Rectal smooth muscle tissue (tissue), 1 donor: ENCODE measurements around the gene EXOC8.
A peak's percentile ranks its signal among the peaks of the same experiment; 100 is the strongest.

Experiments
- H3K27ac ChIP-seq: one replicate; pipeline ENCODE4 v1.7.0; 2013; ENCODE audit warnings: low read depth, low read length, inconsistent platforms
- H3K27me3 ChIP-seq: one replicate; pipeline ENCODE4 v1.7.0; 2013; ENCODE audit warnings: low read length; ENCODE audit not compliant: control insufficient read depth, insufficient read depth
- H3K36me3 ChIP-seq: one replicate; pipeline ENCODE4 v1.7.0; 2013; ENCODE audit warnings: low read length; ENCODE audit not compliant: control insufficient read depth, insufficient read depth
- H3K4me1 ChIP-seq: one replicate; pipeline ENCODE4 v1.7.0; 2013; ENCODE audit warnings: low read length; ENCODE audit not compliant: control insufficient read depth, insufficient read depth
- H3K4me3 ChIP-seq: one replicate; pipeline ENCODE4 v1.7.0; 2013; ENCODE audit warnings: low read length
- H3K9ac ChIP-seq: one replicate; pipeline ENCODE4 v1.7.0; 2013; ENCODE audit warnings: low read length

EXOC8 gene

DNA sequence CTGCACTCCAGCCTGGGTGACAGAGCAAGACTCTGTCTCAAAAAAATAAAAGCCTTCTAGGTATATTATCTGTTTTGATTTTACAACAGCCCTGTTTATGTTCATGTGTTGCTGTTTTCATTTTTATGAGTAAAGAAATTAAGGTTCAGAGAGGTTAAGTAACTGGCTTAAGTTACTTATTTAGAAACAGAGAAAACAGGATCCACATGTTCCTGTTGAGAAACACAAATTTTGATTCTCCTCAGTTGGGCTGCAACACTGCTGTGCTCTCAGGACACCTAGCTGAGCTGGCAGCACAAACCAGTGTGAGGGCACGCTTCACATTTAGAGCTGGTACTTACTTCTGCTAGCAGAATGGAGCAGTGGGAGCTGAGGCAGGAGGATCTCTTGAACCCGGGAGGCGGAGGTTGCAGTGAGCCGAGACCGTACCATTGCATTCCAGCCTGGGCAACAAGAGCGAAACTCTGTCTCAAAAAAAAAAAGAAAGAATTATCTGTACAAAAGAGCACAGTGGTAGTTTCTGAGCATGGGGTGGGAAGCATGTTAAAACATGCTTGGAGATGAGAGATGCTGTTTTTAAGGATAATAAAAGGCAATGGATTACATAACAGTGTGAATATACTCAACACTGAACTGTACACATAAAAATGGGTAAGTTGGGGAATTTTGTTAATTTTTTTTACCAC, 2.8 kb upstream of the EXOC8 start:
- Histone ChIP-seq H3K4me3 (no peak overlapping the region), H3K27ac (no peak overlapping the region), H3K4me1 (peaks cover 18% of the 10 kb centered on the region), H3K9ac (no peak overlapping the region), H3K27me3 (no peaks in the 10 kb centered on the region), H3K36me3 (peaks cover 2% of the 10 kb centered on the region)

DNA sequence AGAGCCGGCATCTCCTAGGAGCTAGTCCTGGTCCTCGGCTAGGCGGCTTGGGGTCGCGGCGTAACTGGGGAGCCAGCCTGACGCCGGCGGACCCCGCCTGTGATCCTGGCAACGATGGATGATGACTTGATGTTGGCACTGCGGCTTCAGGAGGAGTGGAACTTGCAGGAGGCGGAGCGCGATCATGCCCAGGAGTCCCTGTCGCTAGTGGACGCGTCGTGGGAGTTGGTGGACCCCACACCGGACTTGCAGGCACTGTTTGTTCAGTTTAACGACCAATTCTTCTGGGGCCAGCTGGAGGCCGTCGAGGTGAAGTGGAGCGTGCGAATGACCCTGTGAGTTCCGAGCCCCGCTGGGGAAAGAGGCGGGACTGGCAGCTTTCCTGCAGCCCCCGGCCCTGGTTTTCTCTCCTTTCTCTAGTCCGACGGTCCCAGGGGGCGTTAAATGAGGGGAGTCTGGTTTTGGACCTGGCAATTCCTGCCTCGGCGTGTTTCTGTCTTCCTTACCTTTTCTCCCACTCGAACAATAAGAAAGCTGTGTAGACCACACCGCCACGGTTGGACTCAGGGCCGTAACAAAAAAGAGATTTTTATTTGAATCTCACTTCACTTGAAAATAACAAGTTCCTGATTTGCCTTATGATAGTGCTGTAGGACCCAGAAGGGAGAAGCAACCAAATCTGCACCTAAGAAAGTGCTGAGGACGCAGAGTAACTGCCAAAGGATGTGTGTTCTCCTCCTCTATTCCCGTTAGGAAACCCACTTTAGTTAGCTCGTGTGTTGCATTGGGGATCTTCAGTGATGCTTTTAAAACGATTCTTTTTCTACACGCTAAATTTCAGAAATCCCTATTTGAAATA, 847 bp upstream of the EXOC8 start, which contains the start of gene SPRTN:
TSS of gene SPRTN (plus strand) at position 24 of the 859 bp plus-strand sequence. CDS start at position 115, 91 bp downstream.
- Histone ChIP-seq H3K36me3 (peaks cover 2% of the 10 kb centered on the region), H3K27ac (peak within 1 kb of the TSS; percentile 99), H3K4me3 (peak within 1 kb of the TSS; percentile 96), H3K27me3 (no peaks in the 10 kb centered on the region), H3K4me1 (peaks cover 33% of the 10 kb centered on the region), H3K9ac (peak within 1 kb of the TSS; percentile 98)

DNA sequence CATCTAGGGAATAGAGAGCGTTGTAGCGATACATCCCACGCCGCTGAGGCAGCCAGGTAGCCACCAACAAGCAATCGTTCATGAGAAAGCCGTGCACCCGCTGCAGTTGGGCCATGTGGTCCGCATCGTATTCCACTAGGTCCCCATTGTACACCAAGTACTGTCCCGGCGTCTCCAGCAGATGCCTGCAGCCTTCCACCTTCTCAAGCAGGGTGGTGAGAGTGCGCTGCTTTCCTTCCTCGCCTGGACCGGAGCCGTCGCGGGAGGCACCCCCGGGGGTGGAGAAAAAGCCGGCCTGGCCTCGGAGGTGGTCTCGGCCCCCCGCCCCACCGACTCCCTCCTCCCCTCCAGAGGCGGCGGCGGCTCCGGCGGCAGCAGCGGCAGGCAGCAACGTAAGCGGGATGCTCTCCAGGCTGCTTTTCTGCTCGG, 595 bp downstream of the EXOC8 start:
- peak overlapping the region; percentile 96 for H3K4me3 ChIP-seq
- no peaks in the 10 kb centered on the region for H3K27me3 ChIP-seq
- H3K4me1 ChIP-seq, result peaks cover 33% of the 10 kb centered on the region
- peak overlapping the region; percentile 99 for H3K27ac ChIP-seq
- peak overlapping the region; percentile 98 for H3K9ac ChIP-seq
- H3K36me3 ChIP-seq, result peaks cover 2% of the 10 kb centered on the region

DNA sequence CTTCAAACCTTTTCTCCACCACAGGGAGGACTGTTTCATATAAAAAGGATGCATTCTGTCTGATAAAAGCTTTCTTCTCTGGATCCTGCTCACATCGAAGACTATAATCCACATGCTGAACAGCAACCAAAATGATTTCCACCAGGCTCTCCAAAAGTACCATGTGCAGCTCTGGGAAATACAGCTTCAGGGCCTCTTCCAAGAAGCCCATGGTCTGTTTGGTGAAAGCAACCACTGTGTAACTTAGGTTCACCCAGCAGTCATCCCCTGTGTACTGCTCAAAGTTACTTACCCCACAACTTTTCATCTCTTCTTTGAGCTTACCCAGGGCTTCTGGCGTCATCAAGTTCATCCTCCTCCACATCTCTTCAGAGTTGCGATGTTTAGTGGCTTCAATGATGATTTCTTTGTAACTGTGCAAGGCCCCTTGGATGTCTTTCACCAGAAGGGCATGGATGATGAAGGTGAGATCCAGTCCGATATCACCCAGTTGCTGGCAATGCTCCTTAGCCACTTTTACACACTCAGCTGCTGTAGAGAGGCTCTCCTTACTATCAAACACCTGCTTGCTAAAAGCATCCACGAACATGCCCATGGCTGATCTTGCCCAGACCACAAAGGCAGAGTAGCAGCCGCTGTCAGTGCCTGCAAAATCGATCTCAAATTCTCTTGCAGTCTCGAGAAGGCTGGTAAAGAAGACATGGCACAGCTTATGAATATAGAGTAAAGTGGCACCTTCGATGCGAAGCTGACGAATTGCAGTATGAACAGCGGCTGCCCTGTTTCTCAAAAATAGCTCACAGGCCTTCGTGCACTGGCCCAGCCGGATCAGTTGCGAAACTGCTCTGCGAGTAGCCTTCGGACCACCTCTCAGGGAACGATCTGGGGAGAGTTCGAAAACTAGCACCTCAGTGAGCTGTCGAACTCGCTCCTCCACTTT, 1.7 kb downstream of the EXOC8 start:
- H3K4me1 ChIP-seq, result peaks cover 33% of the 10 kb centered on the region
- H3K9ac ChIP-seq, result no peak overlapping the region
- H3K27me3 ChIP-seq, result no peaks in the 10 kb centered on the region
- H3K27ac ChIP-seq, result no peak overlapping the region
- peak overlapping the region; percentile 96 for H3K4me3 ChIP-seq
- H3K36me3 ChIP-seq, result no peaks in the 10 kb centered on the region

DNA sequence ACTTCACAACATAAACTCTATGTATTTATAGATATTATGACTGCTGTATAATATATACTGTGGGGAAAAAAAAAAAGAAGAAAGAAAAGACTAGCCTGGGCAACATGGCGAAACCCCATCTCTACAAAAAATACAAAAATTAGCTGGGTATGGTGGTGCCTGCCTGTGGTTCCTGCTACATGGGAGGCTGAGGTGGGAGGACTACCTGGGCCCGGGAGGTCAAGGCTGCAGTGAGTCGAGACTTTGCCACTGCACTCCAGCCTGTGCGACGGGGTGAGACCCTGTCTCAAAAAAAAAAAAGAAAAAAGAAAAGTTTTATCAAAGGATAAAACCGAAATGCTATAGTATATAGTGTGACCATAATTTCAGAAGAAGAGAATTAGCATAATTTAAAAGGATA, 2.7 kb downstream of the EXOC8 start:
- no peaks in the 10 kb centered on the region for H3K27me3 ChIP-seq
- no peak overlapping the region for H3K9ac ChIP-seq
- H3K36me3 ChIP-seq, result no peaks in the 10 kb centered on the region
- peaks cover 33% of the 10 kb centered on the region for H3K4me1 ChIP-seq
- H3K4me3 ChIP-seq, result peak overlapping the region; percentile 20
- H3K27ac ChIP-seq, result no peak overlapping the region

DNA sequence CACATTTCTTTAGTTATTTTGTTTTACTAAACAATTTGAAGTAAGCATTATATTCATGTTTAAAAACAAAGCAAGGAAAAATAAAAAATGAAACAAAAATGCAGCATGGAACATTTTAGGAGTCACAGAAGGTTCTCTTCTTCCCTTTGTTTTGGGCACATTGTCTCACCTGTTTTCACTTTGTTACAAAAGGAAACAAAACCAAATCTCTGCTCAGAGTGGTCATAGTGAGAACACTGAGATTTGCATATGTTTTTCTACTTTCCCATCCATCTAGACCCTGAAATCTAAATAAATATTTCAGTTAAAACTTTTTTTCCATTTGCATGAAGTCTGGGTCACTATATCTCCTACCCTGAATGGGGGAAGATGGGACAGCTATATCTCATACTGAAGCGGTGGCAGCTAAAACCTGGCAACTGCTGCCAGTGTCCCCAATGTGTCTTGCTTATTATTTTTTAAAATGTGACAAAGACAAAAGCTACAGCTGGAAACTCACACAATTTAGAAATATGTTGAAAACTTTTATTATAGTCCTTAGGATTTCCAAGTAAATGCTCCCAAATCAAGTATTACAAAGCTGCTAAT, 3.5 kb downstream of the EXOC8 start:
- H3K9ac ChIP-seq, result no peak overlapping the region
- peak overlapping the region; percentile 1 for H3K4me3 ChIP-seq
- H3K4me1 ChIP-seq, result peaks cover 28% of the 10 kb centered on the region
- H3K36me3 ChIP-seq, result no peaks in the 10 kb centered on the region
- H3K27ac ChIP-seq, result no peak overlapping the region
- H3K27me3 ChIP-seq, result no peaks in the 10 kb centered on the region

DNA sequence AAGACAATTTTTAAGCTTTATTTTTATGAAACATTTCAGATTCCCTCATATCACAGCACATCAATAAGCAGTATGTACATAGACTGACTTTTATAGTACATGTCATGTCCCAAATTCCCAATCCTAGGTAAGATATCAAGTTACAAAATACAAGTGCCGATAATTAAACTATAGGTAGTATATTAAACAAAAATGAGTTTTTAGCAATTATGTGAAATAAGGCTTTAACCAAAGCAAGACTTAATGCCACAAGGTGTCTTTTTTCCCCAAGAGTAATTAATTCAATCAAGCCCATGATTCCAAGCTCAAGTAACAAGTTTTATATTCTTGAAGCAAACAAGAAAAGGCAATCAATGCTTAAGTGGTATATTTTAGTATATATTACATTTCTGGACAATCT, 4.9 kb downstream of the EXOC8 start:
- Histone ChIP-seq H3K27me3 (no peaks in the 10 kb centered on the region), H3K4me1 (peaks cover 28% of the 10 kb centered on the region), H3K9ac (no peak overlapping the region), H3K27ac (no peak overlapping the region), H3K36me3 (no peaks in the 10 kb centered on the region), H3K4me3 (no peak overlapping the region)

DNA sequence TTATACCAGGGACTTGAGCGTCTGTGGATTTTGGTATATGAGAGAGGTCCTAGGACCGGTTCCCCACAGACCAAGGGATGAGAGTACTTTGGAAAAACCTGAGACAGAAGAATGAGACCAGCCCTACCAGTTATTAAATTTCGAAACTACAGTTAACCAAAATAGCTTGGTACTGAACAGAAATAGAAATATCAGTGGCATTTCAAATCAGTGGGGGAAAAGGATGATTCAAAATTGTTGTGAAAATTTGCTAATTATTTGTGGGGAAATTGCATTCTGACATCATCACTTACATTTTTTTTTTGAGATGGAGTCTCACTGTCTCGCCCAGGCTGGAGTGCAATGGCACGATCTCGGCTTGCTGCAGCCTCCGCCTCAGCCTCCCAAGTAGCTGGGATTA, 8.2 kb downstream of the EXOC8 start:
- no peak overlapping the region for H3K27ac ChIP-seq
- peaks cover 8% of the 10 kb centered on the region for H3K4me1 ChIP-seq
- no peaks in the 10 kb centered on the region for H3K36me3 ChIP-seq
- no peak overlapping the region for H3K4me3 ChIP-seq
- H3K27me3 ChIP-seq, result no peaks in the 10 kb centered on the region
- no peak overlapping the region for H3K9ac ChIP-seq

DNA sequence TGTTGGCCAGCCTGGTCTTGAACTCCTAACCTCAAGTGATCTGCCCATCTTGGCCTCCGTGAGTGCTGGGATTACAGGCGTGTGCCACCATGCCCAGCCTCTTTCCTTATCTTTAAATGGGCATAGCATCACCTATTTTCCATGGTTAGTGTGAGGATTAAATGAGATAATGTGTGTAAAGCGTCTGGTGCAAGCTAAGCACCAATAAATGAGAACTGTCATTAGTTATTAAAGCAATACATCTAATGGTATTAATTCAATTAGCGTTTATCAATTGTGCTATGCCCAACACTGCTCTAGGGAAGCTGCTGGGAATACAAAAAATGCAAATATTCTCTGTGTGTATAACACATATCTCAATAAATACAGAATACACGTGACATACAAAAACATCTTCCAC, 10.0 kb downstream of the EXOC8 start:
- Histone ChIP-seq H3K4me3 (no peak overlapping the region), H3K9ac (no peak overlapping the region), H3K4me1 (no peaks in the 10 kb centered on the region), H3K36me3 (no peaks in the 10 kb centered on the region), H3K27me3 (no peaks in the 10 kb centered on the region), H3K27ac (no peak overlapping the region)

DNA sequence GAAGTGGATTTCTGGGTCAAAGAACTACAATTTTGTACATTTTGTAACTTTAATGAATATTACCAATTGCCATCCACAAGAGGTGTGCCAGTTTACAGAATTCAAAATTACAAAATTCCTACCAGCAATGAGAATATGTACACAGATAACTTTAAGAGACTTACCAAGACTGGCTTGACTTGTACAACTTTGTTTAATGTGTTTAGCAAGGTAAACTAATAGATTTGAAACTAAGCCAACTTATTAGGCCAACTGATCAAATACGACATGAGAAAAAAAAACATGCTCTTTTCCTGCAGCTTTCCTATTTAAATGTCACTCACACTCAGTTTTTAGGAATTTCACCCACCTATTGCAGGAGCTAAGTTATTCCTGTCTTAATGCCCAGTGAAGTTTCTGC, 11.4 kb downstream of the EXOC8 start:
- H3K4me1 ChIP-seq, result no peaks in the 10 kb centered on the region
- H3K9ac ChIP-seq, result no peak overlapping the region
- H3K27me3 ChIP-seq, result no peaks in the 10 kb centered on the region
- H3K36me3 ChIP-seq, result no peaks in the 10 kb centered on the region
- no peak overlapping the region for H3K27ac ChIP-seq
- no peak overlapping the region for H3K4me3 ChIP-seq

DNA sequence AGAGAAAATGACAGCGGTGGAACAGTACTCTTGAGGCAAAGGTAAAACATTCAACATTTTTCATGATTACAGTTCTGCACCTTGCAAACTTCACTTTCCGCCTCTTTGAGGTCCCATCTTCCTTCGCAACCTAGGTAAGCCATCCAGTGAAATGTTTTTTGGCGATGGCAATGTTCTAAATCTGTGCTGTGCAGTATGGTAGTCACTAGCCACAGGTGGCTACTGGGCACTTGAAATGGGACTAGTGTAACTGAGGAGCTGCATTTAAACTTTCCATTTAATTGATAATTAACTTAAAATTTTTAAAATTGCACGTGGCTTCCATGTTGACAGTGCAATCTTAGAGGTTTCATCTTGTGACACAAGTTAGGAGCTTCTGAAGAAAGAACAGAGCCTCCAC, 13.0 kb downstream of the EXOC8 start:
- Histone ChIP-seq H3K27me3 (no peaks in the 10 kb centered on the region), H3K4me1 (no peaks in the 10 kb centered on the region), H3K4me3 (no peak overlapping the region), H3K9ac (no peak overlapping the region), H3K27ac (no peak overlapping the region), H3K36me3 (no peaks in the 10 kb centered on the region)
